Measurements from ENCODE around the gene BOLA1. TPM values are rescaled to one million over a fixed set of nuclear protein-coding genes. Genes with fewer than 3 reads are reported as not detected.

BOLA1 gene
- total RNA-seq, 2 donors from 2014 or later, result 25.7 to 46.0 TPM

DNA sequence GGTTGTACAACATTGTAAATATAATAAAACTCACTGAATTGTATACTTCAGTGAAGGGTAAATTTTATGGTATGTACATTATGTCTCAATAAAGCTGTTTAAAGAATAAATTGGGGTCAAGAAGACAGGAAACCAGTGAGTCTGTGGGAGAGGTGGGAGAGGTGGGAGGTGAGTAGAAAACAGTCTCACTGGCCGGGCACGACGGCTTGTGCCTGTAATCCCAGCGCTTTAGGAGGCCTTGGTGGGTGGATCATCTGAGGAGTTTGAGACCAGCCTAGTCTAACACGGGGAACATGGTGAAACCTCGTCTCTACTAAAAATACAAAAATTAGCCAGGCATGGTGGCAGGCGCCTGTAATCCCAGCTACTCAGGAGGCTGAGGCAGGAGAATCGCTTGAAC, 33.1 kb downstream of the BOLA1 start:
- H3K4me3 ChIP-seq, result no peak overlapping the region
- ATAC-seq (ENCODE audit: insufficient number of reproducible peaks, low FRiP score, low read depth) (no peak), DNase-seq (ENCODE audit: low spot score) (no peak)
- H3K36me3 ChIP-seq, result peaks cover 37% of the 10 kb centered on the region
- TF ChIP-seq, protein P1, sequence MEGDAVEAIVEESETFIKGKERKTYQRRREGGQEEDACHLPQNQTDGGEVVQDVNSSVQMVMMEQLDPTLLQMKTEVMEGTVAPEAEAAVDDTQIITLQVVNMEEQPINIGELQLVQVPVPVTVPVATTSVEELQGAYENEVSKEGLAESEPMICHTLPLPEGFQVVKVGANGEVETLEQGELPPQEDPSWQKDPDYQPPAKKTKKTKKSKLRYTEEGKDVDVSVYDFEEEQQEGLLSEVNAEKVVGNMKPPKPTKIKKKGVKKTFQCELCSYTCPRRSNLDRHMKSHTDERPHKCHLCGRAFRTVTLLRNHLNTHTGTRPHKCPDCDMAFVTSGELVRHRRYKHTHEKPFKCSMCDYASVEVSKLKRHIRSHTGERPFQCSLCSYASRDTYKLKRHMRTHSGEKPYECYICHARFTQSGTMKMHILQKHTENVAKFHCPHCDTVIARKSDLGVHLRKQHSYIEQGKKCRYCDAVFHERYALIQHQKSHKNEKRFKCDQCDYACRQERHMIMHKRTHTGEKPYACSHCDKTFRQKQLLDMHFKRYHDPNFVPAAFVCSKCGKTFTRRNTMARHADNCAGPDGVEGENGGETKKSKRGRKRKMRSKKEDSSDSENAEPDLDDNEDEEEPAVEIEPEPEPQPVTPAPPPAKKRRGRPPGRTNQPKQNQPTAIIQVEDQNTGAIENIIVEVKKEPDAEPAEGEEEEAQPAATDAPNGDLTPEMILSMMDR (IDR thresholded peaks at IDR 0.05), result no peak
- no peak overlapping the region for H3K27ac ChIP-seq
- H3K4me1 ChIP-seq (ENCODE audit: control insufficient read depth in 1 of 2, low read depth in 2 of 2), result peaks cover 16 to 33% of the 10 kb centered on the region in 2 donors
- no peaks in the 10 kb centered on the region for H3K27me3 ChIP-seq (replicated peaks; ENCODE audit: insufficient read depth)
- H3K9me3 ChIP-seq, result no peaks in the 10 kb centered on the region

DNA sequence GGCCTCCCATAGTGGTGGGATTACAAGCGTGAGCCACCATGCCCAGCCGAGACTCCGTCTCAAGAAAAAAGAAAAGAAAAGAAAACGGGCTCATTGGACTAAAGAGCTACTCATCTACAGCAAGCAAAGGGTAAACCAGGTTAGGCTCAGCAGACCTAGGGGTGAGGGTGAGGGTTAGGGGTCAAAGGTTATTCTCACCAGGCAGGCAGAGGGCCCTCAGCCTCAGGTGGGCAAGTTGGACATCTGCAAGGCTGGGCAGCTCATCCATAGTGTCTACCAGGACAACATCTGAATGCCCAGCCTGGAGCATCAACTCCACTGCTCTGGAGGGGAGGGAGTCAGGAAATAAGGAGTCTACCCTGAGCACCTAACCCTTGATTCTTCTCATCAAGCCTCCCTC, 33.8 kb downstream of the BOLA1 start:
- Histone ChIP-seq H3K27ac (no peak overlapping the region), H3K4me3 (no peak overlapping the region), H3K36me3 (peaks cover 37% of the 10 kb centered on the region), H3K27me3 (replicated peaks; ENCODE audit: insufficient read depth) (no peaks in the 10 kb centered on the region), H3K9me3 (no peaks in the 10 kb centered on the region), H3K4me1 (ENCODE audit: control insufficient read depth in 1 of 2, low read depth in 2 of 2) (peaks cover 21 to 39% of the 10 kb centered on the region in 2 donors)
- ATAC-seq (ENCODE audit: insufficient number of reproducible peaks, low FRiP score, low read depth), result no peak
- DNase-seq (ENCODE audit: low spot score), result no peak
- TF ChIP-seq, protein P1 (IDR thresholded peaks at IDR 0.05), result no peak

DNA sequence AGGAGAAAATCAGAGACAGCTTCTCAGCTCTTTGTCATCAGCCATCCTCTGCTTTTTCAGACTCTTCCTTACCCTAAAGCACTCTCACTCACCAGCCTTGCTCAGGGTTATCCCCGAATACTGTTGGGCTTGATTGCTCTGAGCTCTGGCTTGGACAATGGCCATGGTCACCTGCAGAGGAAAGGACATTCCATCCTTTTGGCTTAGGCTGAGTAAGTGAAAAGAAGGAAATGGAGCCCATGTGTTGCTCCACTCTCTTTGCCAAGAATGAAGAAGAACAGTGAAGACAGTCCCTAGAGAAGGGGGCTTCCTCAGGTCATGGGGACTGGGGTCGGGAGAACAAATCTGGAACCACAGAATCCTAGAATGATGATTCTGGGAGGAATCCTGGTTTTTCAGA, 35.0 kb downstream of the BOLA1 start:
- Histone ChIP-seq H3K4me3 (no peak overlapping the region), H3K27ac (peak overlapping the region in 1 of 2 donors; percentile 18), H3K27me3 (replicated peaks; ENCODE audit: insufficient read depth) (no peaks in the 10 kb centered on the region), H3K9me3 (no peaks in the 10 kb centered on the region), H3K36me3 (peaks cover 37% of the 10 kb centered on the region), H3K4me1 (ENCODE audit: control insufficient read depth in 1 of 2, low read depth in 2 of 2) (peaks cover 20 to 38% of the 10 kb centered on the region in 2 donors)
- no peak for ATAC-seq (ENCODE audit: insufficient number of reproducible peaks, low FRiP score, low read depth)
- no peak for DNase-seq (ENCODE audit: low spot score)
- TF ChIP-seq, protein P1 (IDR thresholded peaks at IDR 0.05), result no peak

DNA sequence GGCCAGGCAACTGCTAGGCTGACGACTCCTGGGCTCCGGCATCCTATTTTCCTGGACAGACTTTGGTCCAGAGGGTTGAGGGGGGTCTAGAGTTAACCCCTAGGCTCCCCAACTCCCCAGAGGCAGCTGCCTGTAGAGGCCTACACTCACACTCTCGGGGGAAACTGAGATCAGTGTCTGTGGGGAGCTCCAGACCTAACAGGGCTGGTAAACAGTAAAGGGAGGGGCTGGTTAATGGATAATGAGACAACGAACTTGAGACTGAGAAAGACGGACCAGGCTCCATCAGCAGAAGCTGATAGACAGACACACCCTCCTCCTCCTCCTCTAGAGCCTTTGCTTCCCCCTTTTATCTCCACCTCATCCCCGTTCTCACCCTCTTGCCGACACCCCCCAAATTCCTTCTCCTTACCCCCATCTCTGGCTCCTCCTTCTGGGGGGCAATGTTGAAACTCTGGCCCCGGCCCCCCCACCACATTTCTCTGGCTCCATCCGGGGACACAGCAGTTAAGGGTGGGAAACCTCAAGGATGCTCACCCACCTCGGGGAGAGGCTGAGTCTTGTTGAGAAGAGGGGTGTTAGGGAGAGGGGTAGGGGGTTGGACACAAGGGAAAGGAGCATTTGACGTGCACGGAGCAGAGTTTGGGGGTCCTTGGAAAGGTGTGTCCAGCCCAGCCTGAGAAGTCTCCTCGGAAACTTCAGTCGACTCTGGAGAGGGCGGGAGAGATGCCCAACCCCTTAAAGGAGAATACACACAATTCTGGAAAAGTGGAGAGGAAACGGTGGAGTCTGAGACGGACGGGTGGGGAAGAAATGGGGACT, 37.0 kb downstream of the BOLA1 start, which contains the start of gene MTMR11:
Gene MTMR11, minus strand, starts transcription at position 710 of the 822 bp plus-strand sequence. Its CDS starts 232 bp downstream, at position 478.
- TF ChIP-seq, protein P1 (IDR thresholded peaks at IDR 0.05), result no peak
- Histone ChIP-seq H3K36me3 (peaks cover 17% of the 10 kb centered on the region), H3K27me3 (replicated peaks; ENCODE audit: insufficient read depth) (no peaks in the 10 kb centered on the region), H3K9me3 (no peaks in the 10 kb centered on the region), H3K4me3 (peak within 1 kb of the TSS; percentile 84), H3K4me1 (ENCODE audit: control insufficient read depth in 1 of 2, low read depth in 2 of 2) (peaks cover 24 to 43% of the 10 kb centered on the region in 2 donors), H3K27ac (peak within 1 kb of the TSS; percentile 81 to 89)
- ATAC-seq (ENCODE audit: insufficient number of reproducible peaks, low FRiP score, low read depth), result peak; percentile 39
- DNase-seq (ENCODE audit: low spot score), result no peak

DNA sequence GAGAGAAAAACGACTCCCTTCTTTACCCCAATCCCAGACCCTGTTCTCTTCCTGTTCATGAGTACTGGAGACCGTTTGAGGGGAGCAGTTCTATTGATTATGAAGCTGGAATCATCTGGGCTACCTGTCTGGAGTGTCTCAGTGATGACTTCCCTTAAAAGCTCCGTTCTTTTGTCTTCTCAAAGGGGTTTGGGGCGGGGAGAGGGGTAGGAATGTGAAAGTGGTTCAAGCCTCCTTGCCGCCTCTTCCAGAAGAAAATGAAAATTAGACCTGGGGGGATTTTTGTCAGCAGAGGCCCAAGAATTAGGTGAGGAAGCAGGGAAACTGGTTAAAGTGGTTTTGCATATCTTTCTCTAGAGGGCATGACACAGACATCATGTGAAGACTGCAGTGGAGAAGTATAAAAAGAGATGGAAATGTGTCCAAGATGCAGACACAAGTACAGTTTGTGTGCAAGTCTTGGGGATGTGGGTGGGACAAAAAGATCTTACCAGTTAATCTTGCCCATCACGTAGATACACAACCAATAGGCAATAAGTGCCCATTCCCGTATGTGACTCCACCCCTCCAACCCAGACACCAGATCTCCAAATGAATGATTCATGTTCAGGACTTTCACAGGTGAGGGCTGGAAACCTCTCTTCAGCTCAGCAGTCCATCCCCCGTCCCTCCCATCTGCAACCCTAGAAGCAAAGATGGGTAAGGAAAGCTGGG, 37.8 kb downstream of the BOLA1 start:
- ATAC-seq (ENCODE audit: insufficient number of reproducible peaks, low FRiP score, low read depth) (no peak), DNase-seq (ENCODE audit: low spot score) (no peak)
- TF ChIP-seq, protein P1 (IDR thresholded peaks at IDR 0.05), result no peak
- H3K27me3 ChIP-seq (replicated peaks; ENCODE audit: insufficient read depth), result no peaks in the 10 kb centered on the region
- H3K27ac ChIP-seq, result peak overlapping the region; percentile 81 to 89
- H3K9me3 ChIP-seq, result no peaks in the 10 kb centered on the region
- peak overlapping the region; percentile 84 for H3K4me3 ChIP-seq
- peaks cover 24 to 47% of the 10 kb centered on the region in 2 donors for H3K4me1 ChIP-seq (ENCODE audit: control insufficient read depth in 1 of 2, low read depth in 2 of 2)
- H3K36me3 ChIP-seq, result peaks cover 10% of the 10 kb centered on the region
